HepG2 (cell line): ENCODE results near the gene MLANA. TPM values are rescaled to one million over a fixed set of nuclear protein-coding genes. Genes with fewer than 3 reads are reported as not detected.

Experiments used
- ATM ChIP-seq: fragments of 450-650 bp; IDR thresholded peaks from 2 replicates; pipeline ENCODE4 v1.7.1; 2017; ENCODE audit warnings: mild to moderate bottlenecking, borderline replicate concordance
- DMAP1 ChIP-seq: IDR thresholded peaks from 2 replicates; pipeline ENCODE4 v1.6.1; 2016
- ELK4 ChIP-seq: sonication (generic); formaldehyde crosslinking; IDR thresholded peaks from 2 replicates; pipeline ENCODE4 v1.9.0; 2021; ENCODE audit warnings: missing genetic modification reagents, borderline replicate concordance
- FOXA1 ChIP-seq, 2 experiments: fragments of 450-650 bp in 1 of 2; sonication (generic) in 1 of 2; formaldehyde crosslinking in 1 of 2; IDR thresholded peaks; 2 replicates each; pipeline versions ENCODE4 v1.4.0 to v1.6.1; 2016 to 2020; ENCODE audit warnings: missing genetic modification reagents in 1 of 2
- GATAD2A ChIP-seq: IDR thresholded peaks from 2 replicates; pipeline ENCODE4 v1.6.1; 2016
- GFI1 ChIP-seq: sonication (generic); formaldehyde crosslinking; IDR thresholded peaks from 2 replicates; pipeline ENCODE4 v1.5.0; 2020; ENCODE audit warnings: missing genetic modification reagents, mild to moderate bottlenecking, borderline replicate concordance
- HNF4A ChIP-seq: sonication (generic); formaldehyde crosslinking; IDR thresholded peaks from 2 replicates; pipeline ENCODE4 v1.4.0; 2020; ENCODE audit warnings: missing genetic modification reagents
- KDM6A ChIP-seq: IDR thresholded peaks from 2 replicates; pipeline ENCODE4 v1.6.1; 2016; ENCODE audit warnings: low read depth
- MIER3 ChIP-seq: IDR thresholded peaks from 2 replicates; pipeline ENCODE4 v1.6.1; 2016; ENCODE audit warnings: missing compliant biosample characterization, borderline replicate concordance
- NCOA1 ChIP-seq: sonication (generic); formaldehyde crosslinking; IDR thresholded peaks from 2 replicates; pipeline ENCODE4 v1.9.0; 2021; ENCODE audit warnings: missing genetic modification reagents
- POGZ ChIP-seq: sonication (generic); formaldehyde crosslinking; IDR thresholded peaks from 2 replicates; pipeline ENCODE4 v1.4.0; 2020; ENCODE audit warnings: mild to moderate bottlenecking, missing genetic modification reagents
- POLR2AphosphoS5 ChIP-seq: IDR thresholded peaks from 2 replicates; pipeline ENCODE4 v1.6.1; 2012; ENCODE audit warnings: low read depth, low read length
- RARA ChIP-seq: IDR thresholded peaks from 2 replicates; pipeline ENCODE4 v1.6.1; 2016; ENCODE audit warnings: missing genetic modification reagents, missing compliant biosample characterization
- RXRA ChIP-seq: sonication (generic); formaldehyde crosslinking; IDR thresholded peaks from 2 replicates; pipeline ENCODE4 v1.5.1; 2020; ENCODE audit warnings: missing genetic modification reagents
- RXRB ChIP-seq: IDR thresholded peaks from 2 replicates; pipeline ENCODE4 v1.6.1; 2016; ENCODE audit warnings: borderline replicate concordance, missing genetic modification reagents, missing compliant biosample characterization
- SNAPC4 ChIP-seq: sonication (generic); formaldehyde crosslinking; IDR thresholded peaks from 2 replicates; pipeline ENCODE4 v1.4.0; 2020; ENCODE audit warnings: mild to moderate bottlenecking, missing genetic modification reagents
- ZBTB25 ChIP-seq: IDR thresholded peaks from 2 replicates; pipeline ENCODE4 v1.6.1; 2018; ENCODE audit warnings: missing genetic modification reagents
- ZMYM4 ChIP-seq: sonication (generic); formaldehyde crosslinking; IDR thresholded peaks from 2 replicates; pipeline ENCODE4 v1.8.1; 2023; ENCODE audit warnings: mild to moderate bottlenecking, missing genetic modification reagents
- ZNF788 ChIP-seq: sonication (generic); formaldehyde crosslinking; IDR thresholded peaks from 2 replicates; pipeline ENCODE4 v1.5.0; 2020; ENCODE audit warnings: mild to moderate bottlenecking, missing genetic modification reagents, borderline replicate concordance
- ZNF878 ChIP-seq: sonication (generic); formaldehyde crosslinking; IDR thresholded peaks from 2 replicates; pipeline ENCODE4 v1.8.1; 2023; ENCODE audit warnings: mild to moderate bottlenecking, missing genetic modification reagents, moderate library complexity
- ZNF883 ChIP-seq: sonication (generic); formaldehyde crosslinking; IDR thresholded peaks from 2 replicates; pipeline ENCODE4 v1.5.1; 2020; ENCODE audit warnings: mild to moderate bottlenecking, missing genetic modification reagents; ENCODE audit errors: not compliant biosample characterization
- ZSCAN31 ChIP-seq: sonication (generic); formaldehyde crosslinking; IDR thresholded peaks from 2 replicates; pipeline ENCODE4 v1.5.0; 2020; ENCODE audit warnings: low read depth, mild to moderate bottlenecking, missing genetic modification reagents
- ZSCAN5A ChIP-seq: sonication (generic); formaldehyde crosslinking; IDR thresholded peaks from 2 replicates; pipeline ENCODE4 v1.8.0; 2022; ENCODE audit warnings: mild to moderate bottlenecking, missing genetic modification reagents, borderline replicate concordance
- polyA plus RNA-seq, 8 experiments: library from polyadenylated mRNA; depleted of rRNA in 3 of 8; stranded (reverse) in 7 of 8; unstranded in 1 of 8; fragments of >200 nt; fragmentation: Illumina TruSeq in 4 of 8; extraction: Trizol in 4 of 8; gene quantifications; 2 replicates each; pipeline versions ENCODE4 v1.2.1 to v1.2.3, GENCODE V29; 2011 to 2016; ENCODE audit warnings: low read depth in 4 of 8, missing spikeins in 1 of 8, mixed read lengths in 1 of 8; ENCODE audit not compliant: insufficient read depth in 1 of 8
- total RNA-seq, 5 experiments: library from RNA; depleted of rRNA; stranded (reverse); fragments of >200 nt; fragmentation: Illumina TruSeq; extraction: Trizol; gene quantifications; 2 replicates each; pipeline ENCODE4 v1.2.3, GENCODE V29; 2016; ENCODE audit warnings: low read depth in 1 of 5

The MLANA gene
- total and polyA plus RNA-seq, 2 of the 13 experiments (the other 11 are each of a cell fraction or from before 2014, with no cell fraction given), result 0.11 to 0.18 TPM

GRCh38 chr9:5843794-5844471 lies 46.8 kb upstream of the MLANA start (continued):
- TF ChIP-seq SNAPC4 (CRISPR knock-in tag), result peak; percentile 60; the same call in 1 of the 2 replicates
- no peak for TF ChIP-seq MIER3 (CRISPR knock-in tag)
- peak; percentile 61; the same call in 1 of the 2 replicates for TF ChIP-seq DMAP1 (CRISPR knock-in tag)
- peak; percentile 32; the same call in 1 of the 2 replicates for TF ChIP-seq RXRA (CRISPR knock-in tag)
- peak; percentile 34; the same call in 1 of the 2 replicates for TF ChIP-seq POLR2AphosphoS5
- peak; percentile 57; the same call in 1 of the 2 replicates for TF ChIP-seq RXRB (CRISPR knock-in tag)
- peak; percentile 75 for TF ChIP-seq POGZ (CRISPR knock-in tag)
- peak; percentile 23; the same call in 1 of the 2 replicates for TF ChIP-seq ZNF788
- no peak for TF ChIP-seq RARA (CRISPR knock-in tag)
- TF ChIP-seq ELK4 (CRISPR knock-in tag), result no peak
- no peak for TF ChIP-seq ATM
- TF ChIP-seq ZSCAN31 (CRISPR knock-in tag), result no peak
- TF ChIP-seq ZMYM4 (CRISPR knock-in tag), result peak; percentile 88
- no peak for TF ChIP-seq NCOA1 (CRISPR knock-in tag)
- TF ChIP-seq ZNF878, result no peak
- peak; percentile 48 for TF ChIP-seq HNF4A (CRISPR knock-in tag)
- no peak for TF ChIP-seq ZNF883 (CRISPR knock-in tag)
- peak; percentile 77 for TF ChIP-seq GFI1 (CRISPR knock-in tag)
- TF ChIP-seq KDM6A (CRISPR knock-in tag), result 0 out of 2 replicates have a peak, but pooled peaks have one; percentile 30
- TF ChIP-seq ZBTB25 (CRISPR knock-in tag), result 0 out of 2 replicates have a peak, but pooled peaks have one; percentile 35
- TF ChIP-seq FOXA1 (IDR thresholded peaks at IDR 0.05), result no peak
- peak; percentile 95 for TF ChIP-seq FOXA1 (CRISPR knock-in tag; IDR thresholded peaks at IDR 0.05)
- peak; percentile 81 for TF ChIP-seq GATAD2A (CRISPR knock-in tag)
- TF ChIP-seq ZSCAN5A (CRISPR knock-in tag), result peak; percentile 70; the same call in 1 of the 2 replicates
